Lower leg skin (tissue), 4 donors: ENCODE data around the gene FBXO36. TPM values are rescaled to one million over a fixed set of nuclear protein-coding genes. Genes with fewer than 3 reads are reported as not detected.

Experiments used
- DNase-seq, 2 donors: peaks; one replicate each; pipeline ENCODE4 v3.0.0-alpha.2; 2019; ENCODE audit warnings: low spot score in 2 of 2
- H3K4me3 ChIP-seq: fragments of 200-600 bp; sonication (generic); 2 replicates; pipeline ENCODE4 v1.5.1; 2017; ENCODE audit warnings: mild to moderate bottlenecking, low read depth; ENCODE audit not compliant: poor library complexity, severe bottlenecking
- POLR2A ChIP-seq, 2 donors: fragments of 450-650 bp; IDR thresholded peaks; one replicate each; pipeline ENCODE4 v1.6.1; 2016 to 2017; ENCODE audit warnings: antibody characterized with exemption in 2 of 2, mild to moderate bottlenecking in 1 of 2, moderate library complexity in 1 of 2
- WGBS, 2 donors: methylation state at CpG; one replicate each; pipeline ENCODE4 v1.1.5; 2018; 5-methylcytosine and 5-hydroxymethylcytosine counted together
- intact Hi-C: fragments of 100-400 bp; cut with DNase I; formaldehyde crosslinking; loops from one replicate; pipeline ENCODE4 v1.15.0; 2023; ENCODE audit warnings: low total_unique reads
- total RNA-seq, 4 donors: library from RNA; depleted of rRNA; stranded (reverse); fragments of >200 nt; gene quantifications; one replicate each; pipeline ENCODE4 v1.1.0, GENCODE V29; 2016
- TF ChIP-seq, protein P1 (sequence below), 3 donors: fragments of 450-650 bp; IDR thresholded peaks; one replicate each; pipeline ENCODE4 v1.5.1; 2016; ENCODE audit warnings: antibody characterized with exemption in 3 of 3, mild to moderate bottlenecking in 3 of 3, moderate library complexity in 2 of 3

The FBXO36 gene
- total RNA-seq, 4 donors from 2014 or later: 3.4 to 6.8 (median 5.4) TPM

- DNase-seq: no peak
- TF ChIP-seq, protein P1, sequence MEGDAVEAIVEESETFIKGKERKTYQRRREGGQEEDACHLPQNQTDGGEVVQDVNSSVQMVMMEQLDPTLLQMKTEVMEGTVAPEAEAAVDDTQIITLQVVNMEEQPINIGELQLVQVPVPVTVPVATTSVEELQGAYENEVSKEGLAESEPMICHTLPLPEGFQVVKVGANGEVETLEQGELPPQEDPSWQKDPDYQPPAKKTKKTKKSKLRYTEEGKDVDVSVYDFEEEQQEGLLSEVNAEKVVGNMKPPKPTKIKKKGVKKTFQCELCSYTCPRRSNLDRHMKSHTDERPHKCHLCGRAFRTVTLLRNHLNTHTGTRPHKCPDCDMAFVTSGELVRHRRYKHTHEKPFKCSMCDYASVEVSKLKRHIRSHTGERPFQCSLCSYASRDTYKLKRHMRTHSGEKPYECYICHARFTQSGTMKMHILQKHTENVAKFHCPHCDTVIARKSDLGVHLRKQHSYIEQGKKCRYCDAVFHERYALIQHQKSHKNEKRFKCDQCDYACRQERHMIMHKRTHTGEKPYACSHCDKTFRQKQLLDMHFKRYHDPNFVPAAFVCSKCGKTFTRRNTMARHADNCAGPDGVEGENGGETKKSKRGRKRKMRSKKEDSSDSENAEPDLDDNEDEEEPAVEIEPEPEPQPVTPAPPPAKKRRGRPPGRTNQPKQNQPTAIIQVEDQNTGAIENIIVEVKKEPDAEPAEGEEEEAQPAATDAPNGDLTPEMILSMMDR (IDR thresholded peaks at IDR 0.05): no peak
- TF ChIP-seq POLR2A (IDR thresholded peaks at IDR 0.05): no peak
- 95 to 97% methylated on average over 1 of the region's 1 CpG for WGBS, 2 donors
- no peak overlapping the region for H3K4me3 ChIP-seq
- intact Hi-C loops: loop anchor here (5.0 kb wide), 1 partner anchor 604 kb away; no protein-coding TSS in a partner anchor
Observed at GRCh38 chr2:230008708-230009066, 86.4 kb downstream of the FBXO36 start.

- intact Hi-C loops: no loop called here
- WGBS, 2 donors: 97 to 99% methylated on average over 6 of the region's 6 CpGs
- H3K4me3 ChIP-seq: no peak overlapping the region
- DNase-seq: no peak
- TF ChIP-seq, protein P1 (IDR thresholded peaks at IDR 0.05): no peak
Observed at GRCh38 chr2:230010501-230010900, 88.2 kb downstream of the FBXO36 start.

- intact Hi-C loops: no loop called here
- H3K4me3 ChIP-seq: no peak overlapping the region
- no peak for TF ChIP-seq POLR2A (IDR thresholded peaks at IDR 0.05)
- TF ChIP-seq, protein P1 (IDR thresholded peaks at IDR 0.05): no peak
- 94 to 100% methylated on average over 1 of the region's 1 CpG for WGBS, 2 donors
- no peak for DNase-seq
Observed at GRCh38 chr2:230011617-230012016, 89.3 kb downstream of the FBXO36 start.

DNA sequence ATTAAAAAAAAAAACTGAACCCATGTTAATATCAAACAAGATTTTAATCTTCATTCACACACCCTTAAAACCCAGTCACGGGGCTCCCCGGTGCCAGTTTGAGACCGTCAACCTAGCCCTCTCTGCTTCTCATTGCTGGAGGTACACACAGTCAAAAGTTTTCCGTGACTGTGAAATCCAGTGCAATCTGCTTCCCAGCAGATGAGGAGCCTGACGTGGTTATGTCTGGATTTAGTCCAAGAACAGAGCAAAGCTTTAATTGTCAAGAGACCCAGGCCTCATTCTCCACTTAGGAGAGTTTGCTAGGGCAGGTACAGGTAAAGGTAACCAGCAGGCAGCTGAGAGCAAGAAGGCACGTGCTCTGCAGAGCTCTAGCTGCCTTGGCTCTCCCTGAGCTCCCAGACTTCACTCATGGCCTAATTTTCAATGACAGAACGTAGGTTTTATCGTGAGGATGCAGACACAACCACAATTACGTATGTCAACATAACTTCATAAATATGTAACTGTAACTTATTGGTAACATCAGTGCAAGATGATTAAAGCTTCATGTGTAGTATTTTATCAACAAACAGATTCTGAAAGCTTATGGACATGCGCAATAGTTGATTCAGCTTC lies 90.1 kb downstream of the FBXO36 start:
- no peak for DNase-seq
- TF ChIP-seq, protein P1 (IDR thresholded peaks at IDR 0.05): no peak
- no peak for TF ChIP-seq POLR2A (IDR thresholded peaks at IDR 0.05)
- no peak overlapping the region for H3K4me3 ChIP-seq
- 86 to 88% methylated on average over 10 of the region's 10 CpGs for WGBS, 2 donors
- intact Hi-C loops: no loop called here

- intact Hi-C loops: no loop called here
- TF ChIP-seq, protein P1 (IDR thresholded peaks at IDR 0.05): no peak
- TF ChIP-seq POLR2A (IDR thresholded peaks at IDR 0.05): no peak
- DNase-seq: no peak
- no peak overlapping the region for H3K4me3 ChIP-seq
Observed at GRCh38 chr2:230016844-230017243, 94.5 kb downstream of the FBXO36 start.

DNA sequence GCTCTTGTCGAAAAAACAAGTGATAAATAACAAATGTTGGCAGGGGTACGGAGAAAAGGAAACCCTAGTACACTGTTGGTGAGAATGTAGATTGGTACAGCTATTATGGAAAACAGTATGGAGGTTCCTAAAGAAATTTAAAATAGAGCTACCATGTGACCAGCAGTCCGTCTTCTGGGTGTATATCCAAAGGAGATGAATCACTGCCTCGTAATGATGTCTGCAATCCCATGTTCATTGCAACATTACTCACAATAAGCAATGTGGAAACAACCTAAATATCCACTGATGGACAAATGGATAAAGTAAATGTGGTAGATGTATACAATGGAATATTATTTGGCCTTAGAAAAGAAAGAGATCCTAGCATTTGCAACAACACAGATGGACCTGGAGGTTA lies 95.8 kb downstream of the FBXO36 start:
- WGBS, 2 donors: 75 to 82% methylated on average over 4 of the region's 4 CpGs
- intact Hi-C loops: no loop called here
- no peak for DNase-seq
- TF ChIP-seq POLR2A (IDR thresholded peaks at IDR 0.05): no peak
- TF ChIP-seq, protein P1 (IDR thresholded peaks at IDR 0.05): no peak
- H3K4me3 ChIP-seq: no peak overlapping the region
